ENCODE measurements around the gene CHTF8.

The CHTF8 gene

GRCh38 chr16:69115361-69115760, 17.0 kb downstream of the CHTF8 start:
- in situ Hi-C loops (cut with HindIII; ENCODE audit: low pct_unique_long_range_greater_than_20kb, low sequenced_read_pairs), result no loop called here
- no peak for TF ChIP-seq JUND (IDR thresholded peaks at IDR 0.05; ENCODE audit: low read depth)
- no peak for DNase-seq (ENCODE audit: low read depth in 1 of 2, low spot score in 1 of 2)

- DNase-seq (ENCODE audit: low read depth in 1 of 2, low spot score in 1 of 2), result no peak
- in situ Hi-C loops (cut with HindIII; ENCODE audit: low pct_unique_long_range_greater_than_20kb, low sequenced_read_pairs), result no loop called here
- no peak for TF ChIP-seq JUND (IDR thresholded peaks at IDR 0.05; ENCODE audit: low read depth)
Measured at GRCh38 chr16:69114976-69115355, 17.4 kb downstream of the CHTF8 start.

GRCh38 chr16:69114346-69114975, 17.9 kb downstream of the CHTF8 start:
- DNase-seq (ENCODE audit: low read depth in 1 of 2, low spot score in 1 of 2), result no peak
- in situ Hi-C loops (cut with HindIII; ENCODE audit: low pct_unique_long_range_greater_than_20kb, low sequenced_read_pairs), result no loop called here
- TF ChIP-seq JUND (IDR thresholded peaks at IDR 0.05; ENCODE audit: low read depth), result no peak

- TF ChIP-seq JUND (IDR thresholded peaks at IDR 0.05; ENCODE audit: low read depth), result no peak
- DNase-seq (ENCODE audit: low read depth in 1 of 2, low spot score in 1 of 2), result no peak
- in situ Hi-C loops (cut with HindIII; ENCODE audit: low pct_unique_long_range_greater_than_20kb, low sequenced_read_pairs), result no loop called here
Measured at GRCh38 chr16:69113216-69113615, 19.2 kb downstream of the CHTF8 start.

GRCh38 chr16:69112285-69113129, 19.9 kb downstream of the CHTF8 start:
- DNase-seq (ENCODE audit: low read depth in 1 of 2, low spot score in 1 of 2), result peak; percentile 59 to 77

GRCh38 chr16:69111876-69112230, 20.5 kb downstream of the CHTF8 start:
- no peak for TF ChIP-seq JUND (IDR thresholded peaks at IDR 0.05; ENCODE audit: low read depth)
- no peak for DNase-seq (ENCODE audit: low read depth in 1 of 2, low spot score in 1 of 2)
- in situ Hi-C loops (cut with HindIII; ENCODE audit: low pct_unique_long_range_greater_than_20kb, low sequenced_read_pairs), result no loop called here

More at GRCh38 chr16:69112285-69113129, 19.9 kb downstream of the CHTF8 start:
- TF ChIP-seq JUND (IDR thresholded peaks at IDR 0.05; ENCODE audit: low read depth), result no peak
- in situ Hi-C loops (cut with HindIII; ENCODE audit: low pct_unique_long_range_greater_than_20kb, low sequenced_read_pairs), result no loop called here

GRCh38 chr16:69111216-69111875, 21.0 kb downstream of the CHTF8 start:
- TF ChIP-seq JUND (IDR thresholded peaks at IDR 0.05; ENCODE audit: low read depth), result no peak
- in situ Hi-C loops (cut with HindIII; ENCODE audit: low pct_unique_long_range_greater_than_20kb, low sequenced_read_pairs), result no loop called here
- no peak for DNase-seq (ENCODE audit: low read depth in 1 of 2, low spot score in 1 of 2)

GRCh38 chr16:69110406-69110805, 22.0 kb downstream of the CHTF8 start:
- no peak for DNase-seq (ENCODE audit: low read depth in 1 of 2, low spot score in 1 of 2)
- no peak for TF ChIP-seq JUND (IDR thresholded peaks at IDR 0.05; ENCODE audit: low read depth)
- in situ Hi-C loops (cut with HindIII; ENCODE audit: low pct_unique_long_range_greater_than_20kb, low sequenced_read_pairs), result no loop called here

GRCh38 chr16:69109486-69110270, 22.7 kb downstream of the CHTF8 start:
- in situ Hi-C loops (cut with HindIII; ENCODE audit: low pct_unique_long_range_greater_than_20kb, low sequenced_read_pairs), result no loop called here
- TF ChIP-seq JUND (IDR thresholded peaks at IDR 0.05; ENCODE audit: low read depth), result no peak
- DNase-seq (ENCODE audit: low read depth in 1 of 2, low spot score in 1 of 2), result no peak

- no peak for TF ChIP-seq JUND (IDR thresholded peaks at IDR 0.05; ENCODE audit: low read depth)
- no peak for DNase-seq (ENCODE audit: low read depth in 1 of 2, low spot score in 1 of 2)
- in situ Hi-C loops (cut with HindIII; ENCODE audit: low pct_unique_long_range_greater_than_20kb, low sequenced_read_pairs), result no loop called here
Measured at GRCh38 chr16:69108905-69109252, 23.5 kb downstream of the CHTF8 start.

- DNase-seq (ENCODE audit: low read depth in 1 of 2, low spot score in 1 of 2), result no peak
- TF ChIP-seq JUND (IDR thresholded peaks at IDR 0.05; ENCODE audit: low read depth), result no peak
- in situ Hi-C loops (cut with HindIII; ENCODE audit: low pct_unique_long_range_greater_than_20kb, low sequenced_read_pairs), result no loop called here
Measured at GRCh38 chr16:69108064-69108904, 24.1 kb downstream of the CHTF8 start.
